Stomach smooth muscle (tissue), 2 donors: ENCODE data around the gene SMCO2.

Source experiments
- H3K27ac ChIP-seq: one replicate; pipeline ENCODE4 v1.7.0; 2013; ENCODE audit warnings: mild to moderate bottlenecking, low read length, inconsistent platforms
- H3K27me3 ChIP-seq, 2 donors: one replicate each; pipeline ENCODE4 v1.7.0; 2013; ENCODE audit warnings: low read length in 2 of 2; ENCODE audit not compliant: insufficient read depth in 2 of 2, control insufficient read depth in 1 of 2
- H3K36me3 ChIP-seq, 2 donors: one replicate each; pipeline ENCODE4 v1.7.0; 2013; ENCODE audit warnings: low read length in 2 of 2; ENCODE audit not compliant: control insufficient read depth in 2 of 2, insufficient read depth in 2 of 2
- H3K4me1 ChIP-seq: one replicate; pipeline ENCODE4 v1.7.0; 2013; ENCODE audit warnings: low read length; ENCODE audit not compliant: control insufficient read depth, insufficient read depth
- H3K4me3 ChIP-seq, 2 donors: one replicate each; pipeline ENCODE4 v1.7.0; 2013; ENCODE audit warnings: low read length in 2 of 2
- H3K9ac ChIP-seq, 2 donors: one replicate each; pipeline ENCODE4 v1.7.0; 2013; ENCODE audit warnings: low read length in 2 of 2, mild to moderate bottlenecking in 1 of 2
- H3K9me3 ChIP-seq, 2 donors: one replicate each; pipeline ENCODE4 v1.7.0; 2013; ENCODE audit warnings: low read length in 2 of 2; ENCODE audit not compliant: control insufficient read depth in 2 of 2
- donor health status: healthy.
- donor health status: Pancreatic carcinoma.

The SMCO2 gene

DNA sequence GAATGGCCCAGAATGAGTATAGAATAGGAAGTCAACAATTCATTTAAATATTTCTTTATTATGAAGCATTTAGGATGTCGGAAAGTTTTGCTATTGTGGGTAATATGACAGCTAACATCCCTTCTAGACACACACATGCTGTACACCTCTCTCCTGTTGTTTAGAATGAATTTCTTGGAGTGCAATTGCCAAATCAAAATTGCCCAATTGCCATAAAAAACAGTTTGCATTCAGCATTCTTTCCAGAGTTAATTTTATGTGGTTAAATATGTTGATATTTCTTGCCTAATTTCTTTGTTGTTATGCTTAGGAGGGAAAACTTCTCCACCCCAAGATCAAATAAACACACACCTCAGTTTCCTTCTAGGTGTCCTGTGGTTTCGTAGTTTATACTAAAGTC is 16.9 kb upstream of the SMCO2 start:
- Histone ChIP-seq H3K9ac (no peak overlapping the region), H3K27me3 (no peaks in the 10 kb centered on the region), H3K27ac (no peak overlapping the region), H3K4me3 (no peak overlapping the region), H3K36me3 (no peaks in the 10 kb centered on the region), H3K9me3 (no peaks in the 10 kb centered on the region), H3K4me1 (no peaks in the 10 kb centered on the region)

DNA sequence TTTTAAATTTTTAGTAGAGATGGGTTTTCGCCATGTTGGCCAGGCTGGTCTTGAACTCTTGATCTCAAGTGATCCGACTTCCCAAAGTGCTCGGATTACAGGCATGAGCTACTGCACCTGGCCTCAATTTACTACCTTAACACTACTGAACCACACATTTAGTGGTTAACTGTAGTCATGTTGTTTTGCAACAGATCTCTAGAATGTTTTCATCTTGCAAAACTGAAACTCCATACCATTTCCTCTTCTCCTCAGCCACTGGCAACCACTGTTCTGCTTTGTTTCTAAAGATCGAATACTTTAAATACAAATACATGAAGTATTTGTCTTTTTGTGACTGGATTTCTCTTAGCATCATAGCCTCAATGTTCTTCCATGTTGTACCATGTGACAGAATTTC is 15.4 kb upstream of the SMCO2 start:
- Histone ChIP-seq H3K36me3 (no peaks in the 10 kb centered on the region), H3K9ac (no peak overlapping the region)

DNA sequence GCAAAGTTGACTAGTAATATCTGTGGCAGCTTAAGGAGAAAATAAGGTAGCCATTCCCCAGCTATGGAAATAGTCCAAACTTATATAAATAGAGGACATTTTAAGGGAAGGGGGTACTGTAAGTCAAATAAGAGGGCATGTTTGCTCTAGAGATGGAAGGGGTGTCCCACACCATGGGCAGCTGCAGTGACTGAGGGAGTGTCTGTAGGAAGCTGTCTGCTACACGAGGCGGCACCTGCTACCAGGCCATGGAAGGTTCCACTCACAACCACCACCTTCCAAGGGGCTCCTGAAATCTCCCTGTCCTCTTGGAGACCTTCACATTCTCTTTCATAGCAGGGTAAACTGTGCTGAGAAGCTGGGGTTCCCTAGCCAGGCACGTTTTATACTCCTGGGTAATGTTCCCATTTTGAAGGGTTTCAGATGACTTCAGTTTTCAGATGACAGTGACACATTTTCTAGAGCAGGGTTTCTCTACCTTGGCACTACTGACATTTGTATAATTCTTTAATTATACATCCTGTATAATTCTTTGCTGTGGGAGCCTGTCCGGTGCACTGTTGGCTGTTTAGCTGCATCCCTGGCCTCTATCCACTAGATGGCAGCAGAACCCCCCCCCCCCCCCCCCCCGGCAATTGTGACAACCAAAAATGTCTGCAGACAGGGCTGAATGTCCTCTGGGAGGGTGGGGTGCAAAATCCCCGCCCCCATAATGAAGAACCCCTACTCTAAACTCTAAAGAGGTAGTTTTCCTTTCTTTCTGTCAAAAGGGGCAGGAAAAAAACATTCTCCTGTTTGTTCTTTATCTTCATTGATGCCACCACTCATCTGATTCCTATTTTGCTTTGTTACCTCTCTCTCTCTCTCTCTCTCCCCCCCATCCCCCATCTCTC is 11.6 kb upstream of the SMCO2 start:
- H3K9me3 ChIP-seq: no peaks in the 10 kb centered on the region
- H3K4me1 ChIP-seq: peaks cover 3% of the 10 kb centered on the region
- H3K36me3 ChIP-seq: no peaks in the 10 kb centered on the region
- H3K27me3 ChIP-seq: no peaks in the 10 kb centered on the region
- H3K27ac ChIP-seq: no peak overlapping the region
- H3K9ac ChIP-seq: no peak overlapping the region
- H3K4me3 ChIP-seq: peak overlapping the region in 1 of 2 donors; percentile 31

More for the DNA sequence above, 15.4 kb upstream of the SMCO2 start:
- Histone ChIP-seq H3K27ac (no peak overlapping the region), H3K4me3 (no peak overlapping the region), H3K9me3 (no peaks in the 10 kb centered on the region), H3K4me1 (peaks cover 3% of the 10 kb centered on the region), H3K27me3 (no peaks in the 10 kb centered on the region)

DNA sequence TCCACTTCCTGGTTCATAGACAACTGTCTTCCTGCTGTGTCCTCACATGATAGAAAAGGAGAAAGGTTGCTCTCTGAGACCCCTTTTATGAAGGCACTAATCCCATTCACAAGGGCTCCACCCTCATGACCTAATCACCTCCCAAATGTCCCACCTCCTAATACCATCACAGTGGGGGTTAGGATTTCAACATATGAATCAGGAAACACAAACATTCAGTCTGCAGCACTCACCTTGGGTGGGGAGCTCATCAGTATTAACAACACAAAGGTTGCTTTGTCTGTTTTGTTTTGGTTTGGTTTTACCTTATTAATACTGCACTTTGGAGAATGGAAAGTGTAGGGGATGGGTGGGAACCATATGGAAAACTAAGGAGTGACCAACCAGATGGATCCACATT is 10.5 kb upstream of the SMCO2 start:
- Histone ChIP-seq H3K9me3 (no peaks in the 10 kb centered on the region), H3K9ac (no peak overlapping the region), H3K27ac (no peak overlapping the region), H3K4me1 (peaks cover 3% of the 10 kb centered on the region), H3K36me3 (no peaks in the 10 kb centered on the region), H3K4me3 (no peak overlapping the region), H3K27me3 (no peaks in the 10 kb centered on the region)

DNA sequence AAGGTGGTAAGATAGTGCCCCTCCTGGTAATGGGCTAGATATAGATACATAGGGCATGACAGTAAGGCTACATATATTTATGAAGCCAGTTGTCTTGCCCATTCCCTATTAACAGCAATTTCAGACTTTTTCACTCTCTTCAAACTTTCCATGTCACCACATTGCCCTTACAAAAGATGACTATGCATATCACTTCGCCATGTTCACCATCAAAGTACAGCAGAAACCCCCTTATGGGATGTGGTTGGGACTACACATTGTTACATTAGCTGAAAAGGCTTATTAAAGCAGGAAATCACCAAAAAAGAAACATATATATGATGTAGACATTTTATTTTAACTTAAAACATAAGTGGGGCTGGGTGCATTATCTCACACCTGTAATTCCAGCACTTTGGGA is 9.8 kb upstream of the SMCO2 start:
- H3K4me1 ChIP-seq: peaks cover 3% of the 10 kb centered on the region
- no peak overlapping the region for H3K9ac ChIP-seq
- no peak overlapping the region for H3K4me3 ChIP-seq
- no peak overlapping the region for H3K27ac ChIP-seq
- no peaks in the 10 kb centered on the region for H3K36me3 ChIP-seq
- no peaks in the 10 kb centered on the region for H3K27me3 ChIP-seq
- H3K9me3 ChIP-seq: no peaks in the 10 kb centered on the region

DNA sequence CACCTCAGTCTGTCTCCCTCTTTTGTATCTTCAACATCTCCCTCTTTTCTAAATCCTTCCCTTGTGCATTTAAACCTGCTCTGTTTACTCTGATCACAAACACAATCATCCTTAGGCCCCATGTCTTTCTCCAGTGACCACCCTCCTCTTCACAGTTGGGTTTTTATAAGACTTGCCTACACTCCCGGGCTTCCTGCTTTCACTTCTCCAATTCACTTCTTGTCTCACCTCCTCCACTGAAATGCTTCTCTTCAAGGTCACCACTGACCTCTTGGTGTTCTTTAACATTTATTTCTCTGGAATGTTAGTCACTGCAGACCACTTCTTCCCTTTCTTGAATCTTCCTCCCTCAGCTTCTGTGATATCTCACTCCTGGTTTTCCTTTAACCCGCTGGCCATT is 8.7 kb upstream of the SMCO2 start:
- H3K9me3 ChIP-seq: no peaks in the 10 kb centered on the region
- no peak overlapping the region for H3K9ac ChIP-seq
- peaks cover 3% of the 10 kb centered on the region for H3K4me1 ChIP-seq
- H3K27me3 ChIP-seq: no peaks in the 10 kb centered on the region
- no peak overlapping the region for H3K27ac ChIP-seq
- H3K4me3 ChIP-seq: no peak overlapping the region
- no peaks in the 10 kb centered on the region for H3K36me3 ChIP-seq

DNA sequence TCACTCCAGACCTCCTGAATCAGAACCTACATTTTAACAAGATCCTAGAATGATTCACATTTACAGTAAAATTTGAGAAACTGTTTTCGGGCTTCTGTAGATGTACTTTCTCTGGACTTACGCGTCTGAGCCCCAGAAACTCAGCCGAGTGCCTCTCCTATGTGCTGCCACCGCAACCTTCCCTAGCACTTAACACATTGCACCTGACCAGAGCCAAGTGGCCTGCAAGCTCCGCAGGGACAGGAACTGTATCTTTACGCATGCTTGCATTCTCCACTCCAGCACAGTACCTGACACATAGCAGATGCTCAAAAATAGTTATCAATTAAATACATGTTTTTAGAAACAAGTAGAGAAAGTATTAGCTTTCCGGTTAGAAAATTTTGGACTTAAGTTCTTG is 1.2 kb downstream of the SMCO2 start:
- Histone ChIP-seq H3K27ac (no peak overlapping the region), H3K27me3 (no peaks in the 10 kb centered on the region), H3K9ac (no peak overlapping the region), H3K9me3 (peaks cover 3 to 5% of the 10 kb centered on the region in 2 donors), H3K4me3 (no peak overlapping the region), H3K4me1 (no peaks in the 10 kb centered on the region), H3K36me3 (no peaks in the 10 kb centered on the region)

DNA sequence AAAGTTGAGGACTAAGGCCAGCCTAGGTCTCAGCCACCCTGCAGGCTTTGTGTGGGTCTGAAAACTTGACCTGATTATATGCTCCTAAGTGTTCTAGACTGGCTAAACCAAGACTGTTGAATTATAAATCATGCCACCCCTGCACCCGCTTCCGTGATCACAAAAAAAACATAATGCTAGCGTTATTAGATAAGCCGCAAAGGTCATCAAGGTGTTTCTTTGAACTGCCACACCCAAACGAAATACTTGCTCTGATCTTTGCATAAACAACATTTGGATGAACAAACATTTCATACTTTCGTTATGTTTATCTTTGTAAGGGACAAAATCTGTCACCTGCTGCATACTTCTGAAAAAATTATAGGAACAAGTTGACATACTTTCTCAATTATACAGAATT is 2.5 kb downstream of the SMCO2 start:
- Histone ChIP-seq H3K4me1 (no peaks in the 10 kb centered on the region), H3K9me3 (peaks cover 3 to 5% of the 10 kb centered on the region in 2 donors), H3K27ac (no peak overlapping the region), H3K27me3 (no peaks in the 10 kb centered on the region), H3K36me3 (no peaks in the 10 kb centered on the region), H3K4me3 (no peak overlapping the region), H3K9ac (no peak overlapping the region)

DNA sequence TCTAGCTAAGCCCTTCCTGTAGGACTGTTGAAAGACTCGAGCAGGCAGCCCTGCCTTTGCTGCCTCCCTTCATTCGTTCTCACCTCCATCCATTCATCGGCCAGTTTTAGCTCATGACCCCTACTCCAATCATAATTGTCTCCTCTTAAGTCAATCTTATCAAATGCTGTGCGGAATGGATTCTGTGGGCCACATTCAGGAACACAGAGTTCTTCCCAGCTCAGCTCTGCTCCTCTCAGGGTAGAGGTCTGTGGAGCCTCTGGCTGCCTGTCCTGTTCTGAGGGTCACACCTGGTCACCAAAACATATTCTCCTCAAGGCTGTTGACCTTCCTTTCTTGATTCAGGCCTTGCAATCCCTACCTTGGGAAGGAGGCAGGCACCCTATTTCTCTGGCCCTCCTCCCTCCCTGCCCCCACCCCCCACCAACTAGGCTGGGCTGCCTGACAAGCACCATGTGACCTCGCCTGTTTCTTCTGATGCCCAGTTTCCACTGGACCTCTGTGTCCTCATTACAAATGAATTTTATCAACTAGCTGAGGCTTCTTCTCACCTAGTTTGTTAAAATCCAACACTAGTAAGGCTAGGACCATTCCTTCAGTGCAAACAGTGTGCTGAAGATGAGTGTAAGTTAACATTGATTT is 3.5 kb downstream of the SMCO2 start:
- no peaks in the 10 kb centered on the region for H3K27me3 ChIP-seq
- H3K36me3 ChIP-seq: no peaks in the 10 kb centered on the region
- no peak overlapping the region for H3K27ac ChIP-seq
- H3K9ac ChIP-seq: no peak overlapping the region
- H3K4me3 ChIP-seq: no peak overlapping the region
- no peaks in the 10 kb centered on the region for H3K4me1 ChIP-seq
- H3K9me3 ChIP-seq: peaks cover 3 to 5% of the 10 kb centered on the region in 2 donors

DNA sequence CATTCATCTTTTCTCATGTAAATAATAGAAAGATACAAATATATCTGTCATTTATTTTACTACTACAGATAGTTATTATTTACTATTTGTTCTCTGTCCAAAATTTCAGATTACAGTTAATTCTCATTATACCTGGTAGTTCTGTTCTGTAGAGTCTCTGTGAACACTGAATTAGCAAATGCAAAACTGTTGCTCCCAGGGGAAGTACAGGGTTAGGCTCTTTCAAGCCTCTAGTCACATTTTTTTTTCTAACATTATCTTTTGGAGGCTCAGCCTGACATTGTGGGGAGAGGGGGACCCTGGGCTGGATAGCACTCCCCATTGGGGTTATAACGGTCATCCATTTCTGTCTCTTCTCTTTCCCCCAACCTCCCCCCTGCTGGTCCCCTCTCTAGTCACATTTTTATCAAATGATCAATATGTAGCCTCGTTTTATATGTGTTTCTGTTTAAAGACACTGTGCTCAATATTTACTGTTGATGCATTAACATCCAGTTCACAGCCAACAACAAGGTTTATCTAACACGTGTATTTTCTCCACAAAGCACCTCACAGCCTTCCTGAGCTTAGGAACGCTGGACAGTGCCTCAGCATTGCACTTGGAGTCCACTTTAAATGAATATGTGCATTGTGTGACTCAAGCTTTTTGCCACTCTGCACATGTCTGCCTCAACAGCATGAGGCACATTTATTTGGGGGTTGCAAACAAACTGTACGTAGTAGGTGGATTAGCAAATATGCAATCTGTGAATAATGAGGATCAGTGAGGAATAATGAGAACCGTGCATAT is 4.7 kb downstream of the SMCO2 start:
- H3K27ac ChIP-seq: no peak overlapping the region
- peaks cover 0 to 3% of the 10 kb centered on the region in 2 donors for H3K9me3 ChIP-seq
- no peaks in the 10 kb centered on the region for H3K36me3 ChIP-seq
- H3K4me3 ChIP-seq: no peak overlapping the region
- H3K9ac ChIP-seq: no peak overlapping the region
- H3K27me3 ChIP-seq: no peaks in the 10 kb centered on the region
- H3K4me1 ChIP-seq: no peaks in the 10 kb centered on the region
